ENCODE results near the gene ANKRD37. TPM values are rescaled to one million over a fixed set of nuclear protein-coding genes. Genes with fewer than 3 reads are reported as not detected.
A peak's percentile ranks its signal among the peaks of the same experiment; 100 is the strongest.

ANKRD37 gene
- total RNA-seq, 6 donors from 2014 or later: 4.4 to 17.4 (median 10.4) TPM

DNA sequence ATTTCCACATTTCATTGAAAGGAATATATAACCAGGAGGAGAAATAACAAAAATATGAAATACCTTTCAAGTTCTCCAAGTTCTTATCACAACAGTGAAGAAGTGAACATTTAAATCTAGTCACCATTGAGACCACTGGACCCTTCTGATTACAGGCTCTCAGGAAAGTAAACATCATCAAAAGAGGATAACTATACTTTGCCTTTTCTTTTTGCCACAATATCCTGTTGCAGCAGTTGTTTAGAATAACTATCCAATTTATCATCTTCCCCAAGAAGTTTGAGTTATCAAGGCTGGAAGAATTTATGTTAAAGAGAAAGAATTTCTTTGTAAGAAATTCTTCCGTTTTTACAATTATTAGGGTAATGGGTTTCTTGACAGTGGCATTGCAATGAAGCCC is 4.5 kb upstream of the ANKRD37 start:
- TF ChIP-seq POLR2A (IDR thresholded peaks at IDR 0.05): no peak
- TF ChIP-seq, protein P1, sequence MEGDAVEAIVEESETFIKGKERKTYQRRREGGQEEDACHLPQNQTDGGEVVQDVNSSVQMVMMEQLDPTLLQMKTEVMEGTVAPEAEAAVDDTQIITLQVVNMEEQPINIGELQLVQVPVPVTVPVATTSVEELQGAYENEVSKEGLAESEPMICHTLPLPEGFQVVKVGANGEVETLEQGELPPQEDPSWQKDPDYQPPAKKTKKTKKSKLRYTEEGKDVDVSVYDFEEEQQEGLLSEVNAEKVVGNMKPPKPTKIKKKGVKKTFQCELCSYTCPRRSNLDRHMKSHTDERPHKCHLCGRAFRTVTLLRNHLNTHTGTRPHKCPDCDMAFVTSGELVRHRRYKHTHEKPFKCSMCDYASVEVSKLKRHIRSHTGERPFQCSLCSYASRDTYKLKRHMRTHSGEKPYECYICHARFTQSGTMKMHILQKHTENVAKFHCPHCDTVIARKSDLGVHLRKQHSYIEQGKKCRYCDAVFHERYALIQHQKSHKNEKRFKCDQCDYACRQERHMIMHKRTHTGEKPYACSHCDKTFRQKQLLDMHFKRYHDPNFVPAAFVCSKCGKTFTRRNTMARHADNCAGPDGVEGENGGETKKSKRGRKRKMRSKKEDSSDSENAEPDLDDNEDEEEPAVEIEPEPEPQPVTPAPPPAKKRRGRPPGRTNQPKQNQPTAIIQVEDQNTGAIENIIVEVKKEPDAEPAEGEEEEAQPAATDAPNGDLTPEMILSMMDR (IDR thresholded peaks at IDR 0.05): no peak
- no peak for TF ChIP-seq POLR2AphosphoS5 (IDR thresholded peaks at IDR 0.05)
- TF ChIP-seq EP300 (IDR thresholded peaks at IDR 0.05): no peak
- no peaks in the 10 kb centered on the region for H3K36me3 ChIP-seq
- DNase-seq (no peak), ATAC-seq (ENCODE audit: low FRiP score in 2 of 2) (no peak)
- no peak overlapping the region for H3K27ac ChIP-seq
- no peak overlapping the region for H3K4me3 ChIP-seq
- no peaks in the 10 kb centered on the region for H3K27me3 ChIP-seq
- peaks cover 2 to 14% (median 8%) of the 10 kb centered on the region in 4 donors for H3K4me1 ChIP-seq
- 79 to 83% methylated on average over 1 of the region's 1 CpG for WGBS, 2 donors
- H3K9me3 ChIP-seq: no peaks in the 10 kb centered on the region

DNA sequence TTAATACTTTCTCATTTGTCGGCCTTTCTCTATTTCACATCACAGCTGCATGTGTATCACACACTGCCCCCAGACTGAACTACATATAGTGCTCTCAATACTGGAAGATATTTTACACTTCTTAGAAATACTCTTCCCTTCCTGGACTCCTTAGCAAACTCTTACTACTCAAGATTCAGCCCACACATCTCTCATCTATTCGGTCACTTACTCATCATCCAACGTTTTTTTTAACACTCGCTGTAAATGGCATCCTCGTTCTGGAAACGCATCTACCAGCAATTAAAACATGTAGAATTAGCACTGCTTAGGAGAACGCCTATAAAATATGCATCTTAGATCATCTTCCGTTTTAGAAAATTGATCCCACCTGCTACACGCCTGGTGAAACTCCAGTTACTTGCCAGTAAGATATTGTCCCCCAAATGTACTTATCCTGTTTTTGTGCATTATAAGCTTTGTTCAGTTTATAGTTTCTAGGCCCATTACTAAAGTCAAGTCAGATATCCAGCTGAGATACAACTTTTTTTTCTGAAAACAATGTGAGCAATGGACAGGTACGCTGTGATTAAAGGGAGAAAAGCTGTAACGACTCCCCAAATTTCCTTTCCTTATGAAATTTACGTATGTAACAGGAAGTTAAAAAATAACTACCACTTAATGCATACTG is 1.9 kb upstream of the ANKRD37 start:
- H3K4me3 ChIP-seq: peak overlapping the region; percentile 72 to 93 (median 81)
- ATAC-seq (ENCODE audit: low FRiP score in 2 of 2): no peak
- peaks cover 0 to 3% (median 0%) of the 10 kb centered on the region in 4 donors for H3K36me3 ChIP-seq
- peak overlapping the region in 3 of 4 donors; percentile 98 to 99 (median 98) for H3K27ac ChIP-seq
- H3K4me1 ChIP-seq: peaks cover 12 to 27% (median 17%) of the 10 kb centered on the region in 4 donors
- 59 to 61% methylated on average over 12 of the region's 12 CpGs for WGBS, 2 donors
- H3K27me3 ChIP-seq: no peaks in the 10 kb centered on the region
- TF ChIP-seq POLR2AphosphoS5 (IDR thresholded peaks at IDR 0.05): no peak
- TF ChIP-seq, protein P1 (IDR thresholded peaks at IDR 0.05): no peak
- TF ChIP-seq EP300 (IDR thresholded peaks at IDR 0.05): no peak
- no peak for TF ChIP-seq POLR2A (IDR thresholded peaks at IDR 0.05)
- no peaks in the 10 kb centered on the region for H3K9me3 ChIP-seq
- no peak for DNase-seq

DNA sequence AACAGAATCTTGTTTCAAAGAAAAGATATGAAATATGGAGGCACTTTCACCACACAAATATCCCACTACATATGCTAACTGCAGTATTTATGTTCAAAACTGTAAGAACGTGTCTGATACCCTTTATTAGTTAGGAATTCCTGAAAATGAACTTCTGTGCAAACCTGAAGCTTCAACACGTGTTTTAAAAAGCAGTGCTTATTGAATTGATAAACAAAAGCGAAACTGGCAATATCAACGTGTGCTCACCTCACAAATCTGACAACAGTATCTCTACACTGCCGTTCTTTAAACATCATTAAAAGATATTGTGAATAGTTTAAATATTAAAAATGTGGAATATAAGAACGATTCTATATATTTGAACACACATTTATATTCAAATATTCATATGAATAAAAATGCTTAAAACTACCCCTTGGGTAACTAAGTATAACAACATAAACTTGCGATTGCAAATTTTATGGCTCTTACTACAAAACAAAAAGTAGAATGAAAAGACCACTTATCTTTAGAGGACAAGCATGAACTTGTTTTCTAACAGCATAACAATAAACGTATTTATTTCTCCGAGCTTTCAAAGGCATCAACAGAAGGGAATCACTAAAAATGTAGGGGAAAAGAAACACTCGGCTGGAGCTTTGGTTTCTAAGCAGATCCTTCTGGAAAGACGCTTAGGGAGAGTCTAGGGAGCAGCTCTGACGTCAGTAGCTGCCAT is 1.2 kb upstream of the ANKRD37 start, which contains the start of gene LRP2BP:
LRP2BP (minus strand) TSS at position 687 of the 718 bp plus-strand sequence. CDS start 17,738 bp downstream, outside the sequence.
- WGBS, 2 donors: 7 to 9% methylated on average over 12 of the region's 12 CpGs
- ATAC-seq (ENCODE audit: low FRiP score in 2 of 2) (no peak), DNase-seq (no peak)
- Histone ChIP-seq H3K9me3 (no peaks in the 10 kb centered on the region), H3K4me3 (peak within 1 kb of the TSS; percentile 72 to 93 (median 81)), H3K27ac (peak within 1 kb of the TSS; percentile 98 to 99 (median 98)), H3K4me1 (peaks cover 12 to 27% (median 17%) of the 10 kb centered on the region in 4 donors), H3K36me3 (peaks cover 0 to 10% (median 0%) of the 10 kb centered on the region in 4 donors), H3K27me3 (no peaks in the 10 kb centered on the region)
- TF ChIP-seq, protein P1 (IDR thresholded peaks at IDR 0.05): no peak
- peak in 1 of 4 donors; percentile 58 for TF ChIP-seq EP300 (IDR thresholded peaks at IDR 0.05)
- TF ChIP-seq POLR2A (IDR thresholded peaks at IDR 0.05): no peak
- TF ChIP-seq POLR2AphosphoS5 (IDR thresholded peaks at IDR 0.05): no peak

DNA sequence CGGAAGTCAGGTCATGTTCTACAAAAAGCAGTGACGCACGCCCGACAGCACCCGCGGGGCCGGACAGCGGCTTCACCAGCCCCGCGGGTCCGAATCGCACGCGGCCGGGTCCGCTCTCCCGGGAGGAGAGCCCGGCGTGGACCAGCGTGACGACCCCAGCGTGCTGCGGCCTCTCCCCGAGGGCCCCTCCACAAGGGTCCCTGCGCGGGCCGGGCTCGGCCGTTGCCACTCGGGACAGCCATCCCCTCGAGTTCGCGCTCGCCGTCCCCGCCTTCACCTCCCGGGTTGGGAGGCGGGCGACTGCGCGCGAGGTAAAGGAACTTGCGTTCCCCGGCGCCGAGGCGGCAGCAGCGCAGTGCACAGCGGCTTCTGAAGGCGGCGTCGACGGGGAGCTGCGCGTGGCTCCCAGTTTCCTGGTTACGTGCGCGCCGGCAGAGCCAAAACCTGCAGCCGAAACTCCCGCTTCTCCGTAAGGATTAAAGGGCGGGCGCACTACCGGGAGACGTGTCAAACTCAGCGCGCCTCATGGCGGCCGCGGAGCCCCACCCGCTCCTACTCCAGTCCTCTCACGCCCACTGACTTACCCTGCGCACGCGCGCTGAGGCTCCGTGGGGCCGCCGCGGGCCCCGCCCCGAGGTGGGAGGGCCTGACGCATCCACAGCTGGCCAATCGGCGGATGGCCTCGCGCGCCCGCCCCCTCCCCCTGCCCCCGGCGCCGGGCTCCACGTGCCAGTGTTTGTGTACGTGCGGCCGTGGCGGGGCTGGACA is 501 bp upstream of the ANKRD37 start:
- H3K9me3 ChIP-seq: no peaks in the 10 kb centered on the region
- peaks cover 0 to 10% (median 3%) of the 10 kb centered on the region in 4 donors for H3K36me3 ChIP-seq
- WGBS, 2 donors: 1% methylated on average over 18 to 46 of the region's 98 CpGs
- H3K4me1 ChIP-seq: peaks cover 12 to 27% (median 17%) of the 10 kb centered on the region in 4 donors
- peak overlapping the region; percentile 98 to 99 (median 98) for H3K27ac ChIP-seq
- DNase-seq (peak; percentile 96 to 100), ATAC-seq (ENCODE audit: low FRiP score in 2 of 2) (peak; percentile 98 to 99)
- peak overlapping the region; percentile 72 to 93 (median 81) for H3K4me3 ChIP-seq
- peak in 3 of 4 donors; percentile 69 to 89 (median 79) for TF ChIP-seq POLR2A (IDR thresholded peaks at IDR 0.05)
- TF ChIP-seq EP300 (IDR thresholded peaks at IDR 0.05): peak in 2 of 4 donors; percentile 2 to 45
- TF ChIP-seq, protein P1 (IDR thresholded peaks at IDR 0.05): peak in 3 of 6 experiments; percentile 17 to 27 (median 26)
- peak; percentile 57 to 81 for TF ChIP-seq POLR2AphosphoS5 (IDR thresholded peaks at IDR 0.05)
- H3K27me3 ChIP-seq: no peaks in the 10 kb centered on the region

Data from upper lobe of left lung (tissue), 6 donors.